Stimulated activated CD4-positive, alpha-beta T cell treated with anti-CD3 and anti-CD28 coated beads, Interleukin-1b, Interleukin-23, amount 100 ng/mL, for 4 hours (primary cell): ENCODE results near the gene GNLY.

Experiments
- DNase-seq, 2 donors: peaks; one replicate each; pipeline ENCODE4 v3.0.0-alpha.2; 2020; ENCODE audit warnings: low read depth in 2 of 2

The GNLY gene

GRCh38 chr2:85744055-85744454, 49.9 kb downstream of the GNLY start:
- DNase-seq = no peak

GRCh38 chr2:85744741-85745601, 50.8 kb downstream of the GNLY start:
- DNase-seq = no peak

GRCh38 chr2:85745619-85746018, 51.5 kb downstream of the GNLY start:
- DNase-seq = no peak

- no peak for DNase-seq
Observed at GRCh38 chr2:85746321-85747004, 52.3 kb downstream of the GNLY start.

GRCh38 chr2:85747441-85747840, 53.3 kb downstream of the GNLY start:
- no peak for DNase-seq

- no peak for DNase-seq
Observed at GRCh38 chr2:85748039-85748734, 54.0 kb downstream of the GNLY start.
